GM19452 (cell line): Measurements from ENCODE around the gene NRROS.

Source experiments
- ATAC-seq: cut with Tn5 transposase; IDR thresholded peaks from one replicate; pipeline ENCODE4 v1.9.1; 2021; ENCODE audit not compliant: unreplicated experiment

Gene NRROS

DNA sequence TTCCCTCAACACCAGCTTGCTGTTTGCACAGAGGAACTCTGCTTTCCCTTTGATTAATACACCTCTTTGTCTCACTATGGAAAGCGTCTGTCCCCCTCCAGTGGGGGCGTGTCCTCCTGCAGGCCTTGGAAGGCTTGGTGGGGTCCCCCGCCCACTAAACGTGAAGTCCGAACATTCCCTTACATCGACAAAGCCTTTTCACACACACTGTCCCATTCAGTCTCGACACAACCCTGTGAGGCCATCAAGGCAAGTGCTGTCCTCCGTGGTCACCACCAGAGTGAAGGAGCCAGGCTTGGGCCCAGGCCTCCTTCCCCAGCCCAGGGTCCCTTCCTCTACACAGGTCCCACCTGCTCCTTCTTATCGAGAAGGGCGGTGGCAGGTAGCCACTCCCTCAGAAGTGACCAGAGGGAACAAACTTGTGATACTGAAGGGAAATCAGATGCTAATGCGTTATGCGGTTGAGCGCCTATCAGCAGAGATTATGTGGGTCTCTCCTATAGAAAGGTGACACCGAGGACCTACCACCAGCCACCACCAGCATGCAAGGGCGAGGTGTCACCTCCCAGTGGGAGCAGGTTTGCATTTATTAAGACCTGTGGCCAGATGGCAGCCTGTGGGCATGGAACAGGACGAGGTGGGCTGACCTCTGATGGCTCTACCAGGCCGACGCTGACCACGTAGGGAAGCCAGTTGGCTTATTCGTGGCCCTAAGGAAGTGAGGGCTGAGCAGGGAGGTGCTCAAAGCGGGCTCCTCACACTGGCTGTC is 6.6 kb downstream of the NRROS start:
- ATAC-seq: no peak

DNA sequence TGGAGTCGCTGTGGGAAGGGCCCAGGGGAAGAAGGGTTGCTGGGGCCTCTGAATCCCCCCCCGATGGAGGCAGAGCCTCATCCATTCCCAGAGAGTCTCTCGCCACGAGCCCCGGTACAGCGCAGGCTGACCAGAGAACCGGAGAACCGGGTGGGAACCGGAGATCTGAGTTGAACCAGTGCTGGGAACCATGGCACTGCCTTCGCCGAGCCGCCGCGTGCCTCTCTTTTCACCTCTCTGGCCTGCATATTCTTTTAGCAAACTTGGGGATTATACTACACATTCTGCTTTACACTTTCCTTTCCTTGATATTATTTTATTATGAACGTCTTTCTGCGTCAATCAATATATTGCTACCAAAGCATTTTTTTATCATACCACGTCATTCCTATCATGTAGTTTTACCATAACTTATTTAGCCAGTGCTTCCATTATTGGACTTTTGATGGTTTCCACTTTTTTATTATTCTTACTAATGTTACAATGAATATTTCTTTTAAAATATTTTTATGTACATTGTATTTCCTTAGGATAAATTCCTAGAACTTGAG is 7.2 kb downstream of the NRROS start:
- no peak for ATAC-seq

DNA sequence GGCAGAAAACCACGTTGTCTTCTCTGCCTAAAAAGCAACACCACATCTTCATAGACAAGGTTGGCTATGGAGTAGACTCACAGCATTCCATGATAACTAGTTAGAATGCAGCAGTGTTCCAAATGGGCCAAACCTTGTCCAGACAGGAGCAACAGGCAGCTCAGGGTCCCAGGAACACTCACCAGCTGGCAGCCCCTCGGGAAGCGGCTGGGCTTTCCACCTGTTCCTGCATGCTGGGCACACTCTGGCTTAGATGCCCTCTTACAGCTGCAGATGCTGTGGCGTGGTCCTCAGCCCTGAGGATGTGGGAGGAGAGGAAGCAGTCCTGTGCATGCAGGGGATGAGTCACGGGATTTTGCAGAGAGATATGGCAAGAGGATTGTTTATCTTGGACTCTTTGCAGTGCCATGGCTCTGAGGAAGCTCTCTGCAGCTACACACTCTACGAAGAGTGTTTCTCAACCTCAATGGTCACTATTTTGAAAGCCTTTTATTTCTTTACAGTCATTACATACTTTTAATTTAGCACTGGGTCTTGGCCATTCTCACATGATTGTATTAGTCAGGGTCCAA is 11.3 kb downstream of the NRROS start:
- no peak for ATAC-seq

DNA sequence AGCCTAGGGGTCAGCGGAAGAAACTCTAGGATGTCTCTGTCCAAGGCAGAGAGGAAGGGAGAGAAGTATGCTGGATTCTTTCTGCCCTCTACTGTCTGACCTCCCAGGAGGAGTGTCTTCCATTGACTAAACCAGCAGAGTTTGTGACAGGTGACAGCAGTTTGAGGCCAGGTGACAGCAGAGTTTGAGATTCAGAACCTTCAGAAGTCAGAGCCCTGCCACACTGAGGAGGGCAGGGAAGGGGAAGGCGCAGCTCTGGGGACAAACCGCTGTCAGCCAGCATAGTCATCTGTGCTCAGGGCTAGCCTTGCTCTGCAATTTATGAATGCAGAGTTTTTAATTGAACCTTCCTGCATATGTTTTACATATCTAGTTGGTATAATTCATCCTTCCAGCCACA is 12.3 kb downstream of the NRROS start:
- no peak for ATAC-seq

DNA sequence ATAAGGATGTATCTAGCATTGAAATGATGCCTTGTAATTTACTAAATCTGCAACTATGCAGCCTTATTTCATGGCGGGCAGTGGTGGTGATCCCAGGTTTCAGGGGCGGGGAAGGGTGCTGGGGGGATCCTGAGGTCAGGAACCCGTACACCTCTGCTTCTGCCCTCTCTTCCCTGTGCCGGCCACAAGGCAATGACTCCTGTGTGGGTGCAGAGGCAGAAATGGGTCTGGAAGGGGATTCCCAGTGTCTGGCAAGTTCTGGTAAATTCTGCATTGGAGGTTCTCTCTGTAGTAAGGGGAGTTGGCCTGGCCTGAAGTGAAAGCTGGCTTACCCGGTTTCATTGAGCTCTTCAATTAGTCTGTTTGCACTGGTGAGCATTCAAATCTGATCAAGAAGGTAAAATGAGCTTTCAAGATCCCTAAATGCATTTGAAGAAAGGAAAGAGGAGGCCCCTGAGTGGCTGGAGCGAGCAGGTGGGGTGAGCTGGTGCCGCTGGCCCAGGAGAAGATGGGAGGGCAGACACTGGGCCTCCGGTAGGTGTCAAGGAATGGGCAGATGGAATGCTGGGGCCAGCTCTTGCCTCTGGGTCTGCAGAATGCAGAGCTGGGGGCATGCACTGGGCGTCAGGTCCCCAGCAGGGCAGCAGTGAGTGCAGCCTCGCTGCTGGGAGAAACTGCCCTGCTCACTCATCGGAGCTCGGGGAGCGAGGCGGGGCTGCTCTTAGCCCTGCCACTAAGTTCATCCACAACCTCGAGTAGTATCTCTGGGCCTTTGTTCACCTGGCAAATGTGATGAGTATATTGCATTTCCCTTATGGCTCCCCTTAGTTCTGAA is 13.7 kb downstream of the NRROS start:
- no peak for ATAC-seq

DNA sequence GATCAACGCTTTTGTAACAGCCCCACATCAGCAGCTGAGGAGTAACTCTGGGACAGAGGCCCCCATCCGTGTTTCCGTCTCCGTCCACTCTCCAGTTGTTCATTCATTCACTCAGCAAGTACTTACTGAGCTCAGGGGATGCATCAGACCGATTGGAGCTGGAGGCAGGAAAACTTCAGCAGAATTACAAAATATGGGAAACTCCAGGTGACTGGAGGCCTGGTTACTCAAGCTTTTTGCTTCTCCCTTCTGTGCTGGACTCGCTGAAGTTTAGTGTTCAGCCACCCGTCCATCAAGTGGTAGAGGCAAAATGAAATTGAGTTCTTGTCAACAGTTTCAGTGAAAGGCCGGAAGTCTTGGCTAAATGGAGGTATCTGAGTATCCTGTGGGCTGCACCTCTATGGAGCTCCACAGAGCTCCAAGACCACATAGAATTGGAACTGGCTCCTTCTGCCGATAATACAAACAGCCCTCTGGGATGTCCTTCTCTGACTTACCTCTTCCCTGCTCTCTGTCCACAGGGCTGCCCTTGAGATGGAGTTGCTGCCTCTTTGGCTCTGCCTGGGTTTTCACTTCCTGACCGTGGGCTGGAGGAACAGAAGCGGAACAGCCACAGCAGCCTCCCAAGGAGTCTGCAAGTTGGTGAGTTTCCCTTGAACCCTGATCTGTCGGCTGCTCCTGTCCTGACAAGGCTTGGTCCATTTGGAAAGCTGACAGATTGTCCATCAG is 14.7 kb downstream of the NRROS start:
- ATAC-seq: no peak

DNA sequence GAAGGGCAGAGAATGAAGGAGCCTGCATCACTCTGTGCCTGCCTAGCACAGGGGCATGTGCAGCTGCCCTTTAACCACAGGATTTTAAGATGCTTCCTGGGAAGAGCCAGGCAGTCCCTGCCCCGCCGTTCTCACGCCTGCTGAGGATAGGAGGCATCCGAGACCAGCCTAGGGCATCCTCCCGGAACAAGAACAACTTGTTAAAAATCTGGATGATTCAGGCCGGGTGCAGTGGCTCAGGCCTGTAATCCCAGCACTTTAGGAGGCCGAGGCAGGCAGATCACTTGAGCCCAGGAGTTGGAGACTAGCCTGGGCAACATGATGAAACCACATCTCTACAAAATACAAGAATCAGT is 15.2 kb downstream of the NRROS start:
- ATAC-seq: no peak

DNA sequence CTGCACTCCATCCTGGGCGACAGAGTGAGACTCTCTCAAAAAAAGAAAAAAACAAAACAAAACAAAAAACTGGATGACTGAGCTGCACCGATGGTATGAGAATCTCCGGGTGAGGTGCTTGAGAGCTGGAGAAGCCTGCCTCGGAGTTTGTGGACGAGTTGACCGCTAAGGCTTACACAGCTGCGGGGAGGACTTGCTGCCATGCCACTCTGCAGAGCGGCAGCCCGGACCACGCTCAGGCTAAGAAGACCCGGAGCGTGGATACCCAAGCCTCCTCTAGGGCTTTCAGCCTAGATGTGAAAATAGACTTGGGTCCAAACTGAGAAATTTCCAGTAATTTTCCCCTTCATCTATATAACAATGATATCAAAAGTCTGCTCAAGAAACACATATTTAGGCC is 16.0 kb downstream of the NRROS start:
- no peak for ATAC-seq

DNA sequence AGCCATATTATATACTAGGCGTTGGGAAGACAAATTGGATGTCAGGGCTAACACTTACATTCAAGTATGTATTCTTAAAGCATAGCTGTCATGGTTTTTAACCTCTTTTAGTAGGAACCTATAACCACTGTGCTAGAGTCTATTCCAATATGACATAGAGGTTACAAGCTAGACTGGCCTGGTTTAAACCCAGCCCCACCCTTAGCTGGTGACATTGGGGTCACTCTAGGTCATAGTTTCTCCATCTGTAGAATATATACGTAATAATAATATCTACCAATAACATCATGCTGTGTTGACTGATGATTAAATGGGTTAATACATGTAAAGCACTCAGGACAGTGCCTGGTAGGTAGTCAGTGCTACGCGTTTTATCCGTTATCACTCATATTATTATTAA is 16.7 kb downstream of the NRROS start:
- no peak for ATAC-seq

DNA sequence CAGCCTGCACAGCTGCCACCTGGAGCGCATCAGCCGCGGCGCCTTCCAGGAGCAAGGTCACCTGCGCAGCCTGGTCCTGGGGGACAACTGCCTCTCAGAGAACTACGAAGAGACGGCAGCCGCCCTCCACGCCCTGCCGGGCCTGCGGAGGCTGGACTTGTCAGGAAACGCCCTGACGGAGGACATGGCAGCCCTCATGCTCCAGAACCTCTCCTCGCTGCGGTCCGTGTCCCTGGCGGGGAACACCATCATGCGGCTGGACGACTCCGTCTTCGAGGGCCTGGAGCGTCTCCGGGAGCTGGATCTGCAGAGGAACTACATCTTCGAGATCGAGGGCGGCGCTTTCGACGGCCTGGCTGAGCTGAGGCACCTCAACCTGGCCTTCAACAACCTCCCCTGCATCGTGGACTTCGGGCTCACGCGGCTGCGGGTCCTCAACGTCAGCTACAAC is 20.4 kb downstream of the NRROS start:
- no peak for ATAC-seq

DNA sequence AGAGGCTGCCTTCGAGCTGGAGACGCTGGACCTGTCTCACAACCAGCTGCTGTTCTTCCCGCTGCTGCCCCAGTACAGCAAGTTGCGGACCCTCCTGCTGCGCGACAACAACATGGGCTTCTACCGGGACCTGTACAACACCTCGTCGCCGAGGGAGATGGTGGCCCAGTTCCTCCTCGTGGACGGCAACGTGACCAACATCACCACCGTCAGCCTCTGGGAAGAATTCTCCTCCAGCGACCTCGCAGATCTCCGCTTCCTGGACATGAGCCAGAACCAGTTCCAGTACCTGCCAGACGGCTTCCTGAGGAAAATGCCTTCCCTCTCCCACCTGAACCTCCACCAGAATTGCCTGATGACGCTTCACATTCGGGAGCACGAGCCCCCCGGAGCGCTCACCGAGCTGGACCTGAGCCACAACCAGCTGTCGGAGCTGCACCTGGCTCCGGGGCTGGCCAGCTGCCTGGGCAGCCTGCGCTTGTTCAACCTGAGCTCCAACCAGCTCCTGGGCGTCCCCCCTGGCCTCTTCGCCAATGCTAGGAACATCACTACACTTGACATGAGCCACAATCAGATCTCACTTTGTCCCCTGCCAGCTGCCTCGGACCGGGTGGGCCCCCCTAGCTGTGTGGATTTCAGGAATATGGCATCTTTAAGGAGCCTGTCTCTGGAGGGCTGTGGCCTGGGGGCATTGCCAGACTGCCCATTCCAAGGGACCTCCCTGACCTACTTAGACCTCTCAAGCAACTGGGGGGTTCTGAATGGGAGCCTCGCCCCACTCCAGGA is 21.1 kb downstream of the NRROS start:
- no peak for ATAC-seq

DNA sequence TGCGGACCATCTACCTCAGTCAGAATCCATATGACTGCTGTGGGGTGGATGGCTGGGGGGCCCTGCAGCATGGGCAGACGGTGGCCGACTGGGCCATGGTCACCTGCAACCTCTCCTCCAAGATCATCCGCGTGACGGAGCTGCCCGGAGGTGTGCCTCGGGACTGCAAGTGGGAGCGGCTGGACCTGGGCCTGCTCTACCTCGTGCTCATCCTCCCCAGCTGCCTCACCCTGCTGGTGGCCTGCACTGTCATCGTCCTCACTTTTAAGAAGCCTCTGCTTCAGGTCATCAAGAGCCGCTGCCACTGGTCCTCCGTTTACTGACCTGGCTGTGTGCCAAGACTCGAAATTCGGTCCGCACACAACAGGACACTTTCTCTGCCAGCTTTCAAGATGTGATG is 21.9 kb downstream of the NRROS start:
- ATAC-seq: no peak

DNA sequence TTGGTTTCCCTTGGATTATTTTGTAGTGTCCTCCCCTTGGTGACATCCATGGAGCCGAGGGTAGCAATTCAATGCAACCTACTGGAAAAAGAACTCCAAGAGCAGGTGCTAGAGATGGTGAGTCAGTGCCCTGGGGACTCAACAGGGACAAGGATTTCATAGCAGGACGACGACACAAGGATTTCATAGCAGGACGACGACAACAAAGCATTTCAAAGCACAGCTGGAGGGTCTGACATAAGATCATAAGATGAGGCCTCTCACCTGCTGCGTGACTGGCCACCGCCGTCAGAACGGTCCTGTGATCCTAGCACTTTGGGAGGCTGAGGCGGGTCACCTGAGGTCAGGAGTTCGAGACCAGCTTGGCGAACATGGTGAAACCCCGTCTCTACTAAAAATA is 22.5 kb downstream of the NRROS start:
- no peak for ATAC-seq

DNA sequence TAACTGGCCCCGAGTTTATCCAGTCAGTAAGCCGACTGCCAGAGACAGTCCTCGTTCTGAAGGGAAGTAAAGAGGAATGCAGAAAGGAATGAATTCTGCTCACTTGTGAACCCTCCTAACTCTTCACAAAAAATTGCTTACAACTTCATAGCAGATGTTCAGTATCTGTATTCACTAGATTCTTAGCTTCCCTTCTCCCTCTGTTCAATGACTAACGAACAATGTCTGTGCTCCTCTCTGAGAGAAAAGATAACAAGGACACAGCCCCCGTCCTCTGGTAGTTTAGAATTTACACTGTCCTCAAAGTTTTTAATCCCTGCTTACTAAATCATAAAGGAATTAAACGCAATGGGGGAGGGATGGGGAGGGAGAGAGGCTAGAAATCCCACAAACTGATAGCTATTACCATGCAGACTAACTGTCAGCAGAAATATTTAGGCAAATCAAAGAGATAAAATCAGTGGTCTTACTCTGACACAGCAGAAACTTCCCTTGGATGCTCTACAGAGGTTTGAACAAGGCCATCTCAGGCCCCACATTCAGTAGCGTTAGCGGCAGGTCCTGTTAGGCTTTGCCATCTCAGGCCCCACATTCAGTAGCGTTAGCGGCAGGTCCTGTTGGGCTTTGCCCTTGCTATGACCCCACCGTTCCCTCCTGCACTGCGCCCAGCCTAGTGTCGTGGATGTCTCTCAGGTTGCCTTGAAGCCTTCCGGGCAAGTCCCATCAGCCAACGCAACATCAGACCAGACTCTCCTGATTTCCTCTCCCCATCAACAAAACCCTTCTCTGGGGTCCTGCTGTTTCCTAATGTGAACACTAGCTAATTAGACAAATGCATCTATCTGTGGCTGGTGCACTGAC is 23.4 kb downstream of the NRROS start:
- ATAC-seq: no peak

DNA sequence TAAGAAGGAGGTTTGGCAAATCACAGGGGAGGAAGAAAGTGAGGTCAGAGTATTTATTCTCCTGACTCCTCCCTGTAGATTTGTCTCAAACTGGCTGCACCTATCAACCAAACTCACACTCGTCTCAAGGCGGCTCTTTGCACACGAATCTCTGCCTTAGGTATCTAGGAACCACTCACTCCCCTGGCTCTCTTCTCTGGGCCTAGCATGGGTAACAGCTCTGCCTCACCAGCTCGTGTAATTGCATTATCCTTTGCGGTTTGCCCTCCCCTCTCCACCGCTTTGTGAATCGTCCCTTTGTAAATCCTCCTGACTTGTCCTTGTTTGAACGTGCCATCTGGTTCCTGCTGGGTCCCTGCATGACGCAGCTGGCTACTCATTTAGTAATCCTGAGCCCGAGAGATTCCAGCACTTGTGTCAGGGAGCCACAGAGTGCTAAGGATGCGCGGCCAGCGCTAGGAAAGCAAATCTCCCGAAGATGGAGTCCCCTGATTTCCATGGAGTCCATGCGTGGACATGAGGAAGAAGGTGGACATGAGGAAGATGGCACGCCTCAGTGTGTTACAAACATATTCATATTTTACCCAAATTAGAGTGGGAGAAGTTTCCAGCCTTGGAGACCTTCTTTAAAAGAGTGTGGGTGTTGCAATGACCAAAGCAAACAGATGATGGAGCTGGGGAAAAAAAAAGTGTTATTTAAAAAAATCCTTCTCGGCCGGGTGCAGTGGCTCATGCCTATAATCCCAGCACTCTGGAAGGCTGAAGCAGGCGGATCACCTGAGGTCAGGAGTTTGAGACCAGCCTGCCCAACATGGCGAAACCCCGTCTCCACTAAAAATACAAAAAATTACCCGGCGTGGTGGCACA is 26.7 kb downstream of the NRROS start:
- no peak for ATAC-seq

DNA sequence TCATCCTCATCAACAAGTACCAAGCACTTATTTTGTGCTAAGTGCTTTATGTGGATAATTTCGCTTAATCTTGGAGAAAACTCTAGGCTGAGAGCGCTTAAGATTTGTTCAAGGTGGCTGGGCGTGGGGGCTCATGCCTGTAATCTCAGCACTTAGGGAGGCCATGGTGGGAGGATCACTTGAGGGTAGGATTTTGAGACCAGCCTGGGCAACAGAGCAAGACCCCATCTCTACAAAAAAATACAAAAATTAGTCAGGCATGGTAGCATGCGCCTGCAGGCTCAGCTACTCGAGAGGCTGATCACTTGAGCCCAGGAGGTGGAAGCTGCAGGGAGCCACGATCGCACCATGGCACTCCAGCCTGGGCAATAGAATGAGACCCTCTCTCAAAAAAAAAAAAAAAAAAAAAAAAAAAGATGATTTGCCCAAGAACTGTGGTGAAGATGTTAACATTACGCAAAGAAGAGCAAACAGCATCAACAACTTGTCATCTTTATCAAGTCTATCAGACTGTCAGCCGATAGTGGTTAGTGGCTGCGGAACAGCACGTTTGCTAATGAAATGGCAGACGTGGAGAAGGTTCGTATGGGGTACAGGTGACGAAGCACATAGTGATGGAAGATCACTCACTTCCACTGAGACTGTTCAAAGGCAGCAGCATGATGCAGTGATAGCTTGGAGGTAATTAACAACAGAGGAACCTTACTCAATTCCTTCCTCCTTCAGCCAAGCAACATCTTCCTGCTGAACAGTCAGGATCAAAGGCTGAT is 27.7 kb downstream of the NRROS start:
- ATAC-seq: no peak

DNA sequence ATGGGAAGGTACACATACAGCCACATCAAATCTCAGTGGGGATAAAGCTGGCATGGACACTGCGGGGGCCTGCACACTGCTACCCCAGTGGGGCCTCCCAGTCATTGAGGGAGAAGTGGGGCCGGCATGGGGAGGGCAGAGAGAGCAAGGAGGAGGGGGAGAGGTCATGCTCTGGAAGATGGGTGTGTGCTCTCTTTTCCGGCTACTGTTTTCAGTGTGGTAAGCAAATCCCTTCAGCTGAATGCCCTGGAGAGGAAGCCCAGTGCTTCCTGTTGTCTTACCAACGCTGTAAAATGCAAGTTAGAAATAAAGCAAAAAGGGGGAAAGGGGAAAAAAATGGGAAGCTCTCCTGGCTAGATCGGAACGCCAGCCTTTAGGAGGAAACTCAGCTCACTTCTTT is 30.8 kb downstream of the NRROS start:
- ATAC-seq: no peak

DNA sequence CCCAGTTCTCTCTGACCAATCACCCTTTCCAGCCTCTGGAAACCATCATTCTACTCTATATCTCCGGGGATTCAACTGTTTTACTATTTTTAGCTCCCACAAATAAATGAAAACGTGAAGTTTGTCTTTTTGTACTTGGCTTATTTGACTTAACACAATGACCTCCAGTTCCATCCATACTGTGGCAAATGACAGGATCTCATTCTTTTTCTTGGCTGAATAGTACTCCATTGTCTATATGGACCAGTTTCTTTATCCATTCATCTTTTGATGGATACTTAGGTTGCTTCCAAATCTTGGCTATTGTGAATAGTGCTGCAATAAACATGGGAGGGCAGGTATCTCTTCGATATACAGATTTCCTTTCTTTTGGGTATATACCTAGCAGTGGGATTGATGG is 34.1 kb downstream of the NRROS start:
- ATAC-seq: no peak
